Measurements from ENCODE around the gene PYCARD. TPM values are rescaled to one million over a fixed set of nuclear protein-coding genes. Genes with fewer than 3 reads are reported as not detected.

Gene PYCARD
- total and polyA plus RNA-seq, 2 donors from 2014 or later: 14.8 to 26.5 TPM

DNA sequence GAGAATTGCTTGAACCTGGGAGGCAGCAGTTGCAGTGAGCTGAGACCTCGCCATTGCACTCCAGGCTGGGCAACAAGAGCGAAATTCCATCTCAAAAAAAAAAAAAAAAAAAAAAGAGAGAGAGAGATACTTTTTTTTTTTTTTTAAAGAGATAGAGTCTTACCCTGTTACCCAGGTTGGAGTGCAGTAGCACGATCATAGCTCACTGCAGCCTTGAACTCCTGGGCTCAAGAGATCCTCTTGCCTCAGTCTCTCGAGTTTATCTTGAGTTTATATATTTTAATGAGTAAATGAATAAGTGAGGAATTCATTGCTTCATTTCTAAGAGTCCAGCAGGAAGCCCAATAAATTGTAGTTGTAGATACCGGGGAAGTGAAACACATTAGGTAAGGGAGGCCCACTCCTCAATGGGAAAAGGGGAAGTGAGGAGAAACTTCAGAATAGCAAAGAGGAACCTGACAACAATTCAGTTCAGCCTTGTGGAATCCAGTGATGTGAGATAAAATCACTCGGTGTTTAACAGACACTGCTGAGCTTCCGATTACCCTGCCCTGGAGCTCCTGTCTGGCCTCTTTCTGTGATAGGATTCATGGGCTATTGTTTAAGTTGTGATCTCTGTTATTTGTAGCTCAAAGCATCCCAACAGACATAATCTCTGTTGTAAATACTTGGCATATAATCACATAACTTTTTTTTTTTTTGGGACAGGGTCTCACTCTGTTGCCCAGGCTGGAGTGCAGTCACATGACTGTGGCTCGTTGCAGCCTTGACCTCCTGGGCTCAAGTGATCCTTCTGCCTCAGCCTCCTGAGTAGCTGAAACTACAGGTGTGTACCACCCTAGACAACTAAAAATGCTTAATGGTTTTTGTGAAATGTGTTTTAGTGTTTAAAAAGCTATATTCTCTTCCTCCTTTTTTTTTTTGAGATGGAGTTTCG is 41.4 kb upstream of the PYCARD start:
- H3K9ac ChIP-seq (ENCODE audit: low read length in 3 of 3): no peak overlapping the region
- FAIRE-seq: no peak
- no peak overlapping the region for H3K27ac ChIP-seq (ENCODE audit: low read depth in 2 of 2, low read length in 2 of 2)

GRCh38 chr16:31242206-31242605 is 39.6 kb upstream of the PYCARD start:
- intact Hi-C loops (cut with DNase I): no loop called here
- DNase-seq (no peak), FAIRE-seq (no peak)
- no peak overlapping the region for H3K27ac ChIP-seq (ENCODE audit: low read depth in 2 of 2, low read length in 2 of 2)
- H3K4me1 ChIP-seq (ENCODE audit: control insufficient read depth in 2 of 3, insufficient read depth in 2 of 3, low read depth in 1 of 3, low read length in 3 of 3): no peaks in the 10 kb centered on the region
- H3K4me3 ChIP-seq (ENCODE audit: low read length in 3 of 3): no peak overlapping the region
- H3K9ac ChIP-seq (ENCODE audit: low read length in 3 of 3): no peak overlapping the region
- no peaks in the 10 kb centered on the region for H3K36me3 ChIP-seq (ENCODE audit: control insufficient read depth in 2 of 3, insufficient read depth in 3 of 3, low read length in 3 of 3)
- H3K9me3 ChIP-seq (ENCODE audit: control insufficient read depth in 2 of 3, insufficient read depth in 1 of 3, low read length in 3 of 3): no peaks in the 10 kb centered on the region
- TF ChIP-seq, protein P1, sequence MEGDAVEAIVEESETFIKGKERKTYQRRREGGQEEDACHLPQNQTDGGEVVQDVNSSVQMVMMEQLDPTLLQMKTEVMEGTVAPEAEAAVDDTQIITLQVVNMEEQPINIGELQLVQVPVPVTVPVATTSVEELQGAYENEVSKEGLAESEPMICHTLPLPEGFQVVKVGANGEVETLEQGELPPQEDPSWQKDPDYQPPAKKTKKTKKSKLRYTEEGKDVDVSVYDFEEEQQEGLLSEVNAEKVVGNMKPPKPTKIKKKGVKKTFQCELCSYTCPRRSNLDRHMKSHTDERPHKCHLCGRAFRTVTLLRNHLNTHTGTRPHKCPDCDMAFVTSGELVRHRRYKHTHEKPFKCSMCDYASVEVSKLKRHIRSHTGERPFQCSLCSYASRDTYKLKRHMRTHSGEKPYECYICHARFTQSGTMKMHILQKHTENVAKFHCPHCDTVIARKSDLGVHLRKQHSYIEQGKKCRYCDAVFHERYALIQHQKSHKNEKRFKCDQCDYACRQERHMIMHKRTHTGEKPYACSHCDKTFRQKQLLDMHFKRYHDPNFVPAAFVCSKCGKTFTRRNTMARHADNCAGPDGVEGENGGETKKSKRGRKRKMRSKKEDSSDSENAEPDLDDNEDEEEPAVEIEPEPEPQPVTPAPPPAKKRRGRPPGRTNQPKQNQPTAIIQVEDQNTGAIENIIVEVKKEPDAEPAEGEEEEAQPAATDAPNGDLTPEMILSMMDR (IDR thresholded peaks at IDR 0.05; ENCODE audit: borderline replicate concordance, extremely low read depth, insufficient read depth): no peak
- H3K27me3 ChIP-seq (ENCODE audit: control insufficient read depth, insufficient read depth, low read length): no peaks in the 10 kb centered on the region

More for the DNA sequence above, 41.4 kb upstream of the PYCARD start:
- H3K4me3 ChIP-seq (ENCODE audit: low read length in 3 of 3): no peak overlapping the region
- no peaks in the 10 kb centered on the region for H3K27me3 ChIP-seq (ENCODE audit: control insufficient read depth, insufficient read depth, low read length)
- intact Hi-C loops (cut with DNase I): no loop called here
- H3K36me3 ChIP-seq (ENCODE audit: control insufficient read depth in 2 of 3, insufficient read depth in 3 of 3, low read length in 3 of 3): no peaks in the 10 kb centered on the region
- H3K9me3 ChIP-seq (ENCODE audit: control insufficient read depth in 2 of 3, insufficient read depth in 1 of 3, low read length in 3 of 3): no peaks in the 10 kb centered on the region
- TF ChIP-seq, protein P1 (IDR thresholded peaks at IDR 0.05; ENCODE audit: borderline replicate concordance, extremely low read depth, insufficient read depth): no peak
- no peaks in the 10 kb centered on the region for H3K4me1 ChIP-seq (ENCODE audit: control insufficient read depth in 2 of 3, insufficient read depth in 2 of 3, low read depth in 1 of 3, low read length in 3 of 3)
- no peak for DNase-seq

- intact Hi-C loops (cut with DNase I): no loop called here
- Histone ChIP-seq H3K9me3 (ENCODE audit: control insufficient read depth in 2 of 3, insufficient read depth in 1 of 3, low read length in 3 of 3) (peaks cover 0 to 3% (median 0%) of the 10 kb centered on the region in 3 donors), H3K36me3 (ENCODE audit: control insufficient read depth in 2 of 3, insufficient read depth in 3 of 3, low read length in 3 of 3) (no peaks in the 10 kb centered on the region), H3K4me1 (ENCODE audit: control insufficient read depth in 2 of 3, insufficient read depth in 2 of 3, low read depth in 1 of 3, low read length in 3 of 3) (no peaks in the 10 kb centered on the region), H3K4me3 (ENCODE audit: low read length in 3 of 3) (no peak overlapping the region), H3K27me3 (ENCODE audit: control insufficient read depth, insufficient read depth, low read length) (no peaks in the 10 kb centered on the region), H3K9ac (ENCODE audit: low read length in 3 of 3) (no peak overlapping the region), H3K27ac (ENCODE audit: low read depth in 2 of 2, low read length in 2 of 2) (no peak overlapping the region)
- DNase-seq: no peak
- FAIRE-seq: no peak
- TF ChIP-seq, protein P1 (IDR thresholded peaks at IDR 0.05; ENCODE audit: borderline replicate concordance, extremely low read depth, insufficient read depth): no peak
These were observed 35.5 kb upstream of the PYCARD start for GRCh38 chr16:31238041-31238440.

Measured in kidney (tissue), 14 donors.